Measurements from ENCODE around the gene TNF.
A peak's percentile ranks its signal among the peaks of the same experiment; 100 is the strongest.
"Not testable (repeated sequence)": the region's sequence is repeated elsewhere in the genome, so short reads cannot be mapped to it uniquely, and the experiment has no call there.

The TNF gene

DNA sequence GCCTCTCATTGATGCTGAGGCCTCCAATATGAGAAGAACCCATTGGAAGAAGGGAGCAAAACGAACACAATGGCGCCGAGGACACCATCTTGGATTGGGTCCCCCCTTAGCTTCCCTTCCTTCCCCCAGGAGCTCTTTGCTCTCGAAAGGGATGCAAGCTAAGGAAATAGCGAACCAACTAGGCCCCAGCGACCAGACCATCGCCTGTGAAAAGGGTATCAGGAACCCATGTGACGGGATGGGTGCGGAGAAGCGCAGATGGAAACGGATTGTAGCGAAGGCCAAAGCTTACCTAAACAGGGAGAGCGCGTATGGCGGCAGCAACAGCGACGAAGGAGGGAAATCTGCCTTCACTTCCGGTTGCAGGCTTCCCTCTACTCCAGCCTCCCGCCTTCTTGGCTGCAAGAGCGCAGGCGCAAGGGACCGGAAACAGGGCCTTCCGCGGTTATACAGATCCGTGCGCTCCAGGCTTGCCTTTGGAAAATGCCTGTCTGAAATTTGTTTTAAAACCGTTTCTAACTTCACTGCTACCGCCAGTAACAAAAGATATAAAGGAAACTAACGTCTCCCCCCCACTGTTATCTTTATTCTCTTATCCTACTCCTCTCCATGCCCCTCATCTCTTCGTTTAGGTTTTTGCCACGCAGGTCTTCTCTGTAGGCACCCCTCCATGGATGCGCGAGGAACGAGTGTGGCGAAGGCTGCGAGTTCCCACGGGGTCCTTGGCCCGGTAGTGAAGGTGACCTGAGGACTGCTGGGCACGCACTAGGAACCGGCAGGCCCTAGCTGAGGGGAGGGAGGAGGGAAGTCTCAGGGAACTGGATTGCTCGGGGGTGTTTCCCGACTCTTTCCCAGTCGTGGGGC lies 33.5 kb upstream of the TNF start, which contains the start of gene DDX39B:
Gene DDX39B, minus strand, starts transcription at position 346 of the 864 bp plus-strand sequence. CDS start 1,471 bp downstream, outside the sequence.
- DNase-seq (ENCODE audit: low read depth, low spot score) = peak; percentile 98
- H3K4me3 ChIP-seq (ENCODE audit: low read length) = peak within 1 kb of the TSS; percentile 99

DNA sequence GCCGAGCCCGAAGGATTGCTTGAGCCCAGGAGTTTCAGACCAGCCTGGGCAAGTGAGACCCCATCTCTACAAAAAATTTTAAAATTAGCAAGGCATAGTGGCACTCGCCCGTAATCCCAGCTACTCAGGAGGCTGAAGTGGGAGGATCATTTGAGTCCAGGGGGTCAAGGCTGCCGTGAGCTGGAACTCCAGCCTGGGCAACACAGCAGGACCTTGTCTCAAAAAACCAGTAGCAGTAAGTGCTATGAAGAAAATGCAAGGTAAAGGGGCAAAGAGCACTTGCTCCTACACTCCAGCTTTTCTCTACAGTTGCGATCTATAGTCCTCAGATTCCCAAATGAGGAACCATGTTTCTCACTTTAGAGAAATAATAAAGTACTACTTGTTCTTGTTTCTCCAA lies 31.7 kb upstream of the TNF start:
- DNase-seq (ENCODE audit: low read depth, low spot score) = no peak
- H3K4me3 ChIP-seq (ENCODE audit: low read length) = no peak overlapping the region

DNA sequence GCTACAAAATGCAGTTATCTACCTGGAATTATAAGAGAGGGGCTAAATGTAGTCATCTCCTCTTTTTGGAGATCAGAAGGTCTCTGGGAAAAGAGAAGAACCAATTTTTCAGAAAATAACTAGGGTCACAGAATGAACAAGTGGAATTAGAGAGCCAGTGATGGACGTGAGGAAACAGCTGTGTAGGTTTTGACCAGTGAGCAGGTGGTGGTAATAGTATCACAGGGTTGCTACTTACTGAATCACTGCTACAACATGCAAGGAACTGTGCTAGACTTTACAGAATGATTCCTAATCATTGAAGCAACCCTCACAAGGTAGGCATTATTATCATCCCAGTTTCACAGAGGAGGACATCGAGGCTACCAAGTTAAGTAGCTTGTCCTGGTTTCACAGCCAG lies 30.7 kb upstream of the TNF start:
- H3K4me3 ChIP-seq (ENCODE audit: low read length) = no peak overlapping the region
- no peak for DNase-seq (ENCODE audit: low read depth, low spot score)

DNA sequence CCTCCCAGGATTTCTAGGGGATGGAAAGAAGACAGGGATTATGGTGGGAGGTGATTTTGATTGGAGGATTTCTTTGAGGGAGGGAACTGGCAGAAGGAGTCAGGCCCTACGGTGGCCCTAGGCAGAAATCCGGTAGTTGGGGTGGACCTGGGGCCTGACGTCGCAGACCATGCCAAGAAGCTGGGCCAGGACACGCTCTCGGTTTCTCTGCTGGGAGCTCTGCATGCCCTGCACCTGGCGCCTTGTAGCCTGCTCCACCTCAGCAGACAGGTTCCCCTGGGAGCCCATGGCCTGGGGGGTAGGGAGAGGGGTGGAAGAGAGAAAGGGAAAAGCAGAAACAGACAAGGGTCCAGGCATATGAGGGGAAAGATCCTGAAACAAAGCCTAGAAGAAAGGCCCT lies 30.1 kb upstream of the TNF start:
- no peak overlapping the region for H3K4me3 ChIP-seq (ENCODE audit: low read length)
- DNase-seq (ENCODE audit: low read depth, low spot score) = no peak

DNA sequence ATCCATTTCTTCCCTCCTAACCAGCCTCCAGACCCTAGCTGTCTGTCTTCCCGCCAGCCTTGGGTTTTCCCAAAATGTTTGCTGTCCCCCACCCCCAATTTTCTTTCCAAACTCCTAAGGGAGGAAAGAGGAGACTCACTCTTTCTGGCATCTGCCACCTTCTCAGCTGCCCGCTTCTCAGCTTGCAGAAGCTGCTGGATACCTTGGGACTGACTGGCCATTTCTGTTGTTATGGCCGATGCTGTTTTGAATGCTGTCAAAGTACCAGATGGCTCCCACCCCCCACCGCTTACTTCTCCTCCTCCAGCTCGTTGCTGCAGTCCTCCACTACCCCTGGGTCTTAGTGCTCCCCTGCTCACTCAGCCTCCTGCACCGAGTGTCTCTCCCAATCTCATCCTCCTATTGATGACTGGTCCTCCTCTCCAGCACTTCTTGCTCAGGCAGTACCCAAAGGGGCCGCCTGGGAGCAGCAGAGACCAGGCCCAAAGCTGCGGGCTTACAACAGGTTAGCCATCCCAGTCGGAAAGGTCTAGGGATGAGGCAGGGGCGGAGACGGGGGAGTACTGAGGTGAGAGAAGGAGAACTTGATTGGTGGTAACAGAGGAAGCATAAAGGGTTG lies 28.9 kb upstream of the TNF start, which contains the start of gene ATP6V1G2:
Gene ATP6V1G2, minus strand, starts transcription at position 270 of the 619 bp plus-strand sequence. Its CDS starts 49 bp downstream, at position 221.
- H3K4me3 ChIP-seq (ENCODE audit: low read length) = peak within 1 kb of the TSS; percentile 63
- DNase-seq (ENCODE audit: low read depth, low spot score) = peak; percentile 91

DNA sequence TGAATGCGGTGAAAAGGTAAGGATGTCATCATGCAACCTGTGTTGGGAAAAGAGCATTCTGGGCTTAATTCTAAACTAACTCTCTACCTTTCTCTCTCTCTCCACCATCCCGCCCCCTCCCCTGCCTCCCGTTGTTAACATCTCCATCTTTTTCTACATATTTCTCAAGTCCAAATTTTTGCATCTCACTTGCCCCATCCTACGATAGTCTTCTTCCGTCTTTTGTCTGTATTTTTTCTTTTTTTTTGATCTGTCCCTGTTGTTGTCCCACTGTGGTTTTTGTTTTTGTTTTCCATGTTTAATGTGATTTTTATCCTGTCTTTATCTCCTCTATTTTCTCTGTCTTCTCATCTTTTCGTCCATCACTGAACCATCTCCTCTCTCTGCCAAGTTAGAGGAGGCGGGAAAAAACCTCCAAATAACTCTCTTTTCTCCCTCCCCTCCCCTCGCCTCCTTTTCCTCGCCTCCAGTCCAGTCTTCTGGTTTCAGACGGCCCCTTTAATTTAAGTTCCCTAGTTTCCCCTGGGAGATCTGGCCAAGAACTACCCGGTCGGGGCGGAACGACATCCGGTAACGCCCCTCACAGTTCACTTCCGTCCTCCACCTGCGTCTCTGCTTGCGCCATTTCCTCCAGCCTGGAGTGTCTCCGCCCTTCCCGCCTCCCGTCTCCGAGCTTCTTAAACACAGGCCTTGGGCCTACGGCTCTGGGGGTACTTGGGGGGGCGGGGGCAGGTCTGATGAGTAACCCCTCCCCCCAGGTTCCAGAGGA lies 28.2 kb upstream of the TNF start, which contains the start of gene NFKBIL1:
Gene NFKBIL1, plus strand, starts transcription at position 651 of the 769 bp plus-strand sequence. Its CDS starts 87 bp downstream, at position 738.
- peak; percentile 99 for DNase-seq (ENCODE audit: low read depth, low spot score)
- H3K4me3 ChIP-seq (ENCODE audit: low read length) = peak within 1 kb of the TSS; percentile 63

DNA sequence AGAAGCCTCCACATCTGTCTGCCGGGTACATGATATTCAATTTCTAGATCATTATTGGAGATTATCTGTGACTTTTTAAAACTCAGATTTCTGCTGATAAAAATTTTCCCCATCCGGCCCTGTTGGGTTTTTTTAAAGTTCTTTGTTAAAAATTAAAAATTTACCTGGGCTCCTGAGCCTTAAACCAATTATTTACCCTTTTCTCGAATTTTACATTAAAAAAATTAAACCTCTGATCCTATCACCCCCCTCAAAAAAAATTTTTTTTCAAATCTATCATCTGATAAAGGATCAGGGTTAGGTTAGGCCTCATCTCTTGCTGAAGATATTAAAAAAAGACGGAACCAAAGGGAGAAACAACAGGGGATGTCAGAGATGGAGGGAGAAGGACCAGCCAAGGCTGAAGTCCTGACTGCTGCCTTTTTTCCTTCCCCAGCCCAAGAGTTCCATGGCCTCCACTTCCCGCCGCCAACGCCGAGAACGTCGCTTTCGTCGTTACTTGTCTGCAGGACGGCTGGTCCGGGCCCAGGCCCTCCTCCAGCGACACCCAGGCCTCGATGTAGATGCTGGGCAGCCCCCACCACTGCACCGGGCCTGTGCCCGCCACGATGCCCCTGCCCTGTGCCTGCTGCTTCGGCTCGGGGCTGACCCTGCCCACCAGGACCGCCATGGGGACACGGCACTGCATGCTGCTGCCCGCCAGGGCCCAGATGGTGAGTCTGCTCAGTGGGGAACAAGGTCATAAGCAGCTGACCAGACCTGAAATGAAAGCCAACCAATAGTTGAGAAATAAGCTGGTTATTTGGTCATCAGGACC lies 27.4 kb upstream of the TNF start:
- peak overlapping the region; percentile 63 for H3K4me3 ChIP-seq (ENCODE audit: low read length)
- no peak for DNase-seq (ENCODE audit: low read depth, low spot score)

DNA sequence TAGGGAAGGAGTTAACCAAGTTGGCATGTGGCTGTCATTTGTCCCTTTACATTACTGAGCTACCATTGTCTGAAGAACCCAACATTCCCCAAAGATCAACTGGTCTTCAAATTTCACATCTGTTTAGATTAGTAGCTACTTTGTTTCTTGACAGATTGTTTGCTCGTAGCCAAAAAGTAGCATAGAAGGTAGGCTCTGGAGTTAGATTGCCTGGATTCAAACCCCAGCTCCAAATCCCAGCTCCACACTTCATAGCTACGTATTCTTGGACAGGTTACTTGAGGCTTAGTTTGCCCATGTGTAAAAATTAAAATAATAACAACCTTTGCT lies 26.9 kb upstream of the TNF start:
- DNase-seq (ENCODE audit: low read depth, low spot score) = no peak
- peak overlapping the region; percentile 63 for H3K4me3 ChIP-seq (ENCODE audit: low read length)

DNA sequence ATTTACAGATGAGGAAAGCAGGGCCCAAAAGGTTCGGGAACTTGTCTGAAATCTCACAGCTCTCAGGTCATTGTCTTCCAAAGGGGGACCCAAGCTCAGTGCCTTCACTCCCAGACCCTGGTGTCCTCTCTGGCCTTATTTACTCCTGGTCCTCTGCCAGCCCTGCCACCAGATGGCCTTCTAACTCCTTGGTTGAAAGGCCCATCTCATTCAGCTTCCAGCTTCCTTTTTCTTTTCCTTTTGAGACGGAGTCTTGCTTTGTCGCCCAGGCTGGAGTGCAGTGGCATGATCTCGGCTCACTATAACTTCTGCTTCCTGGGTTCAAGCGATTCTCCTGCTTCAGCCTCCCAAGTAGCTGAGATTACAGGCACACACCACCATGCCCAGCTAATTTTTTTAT lies 24.0 kb upstream of the TNF start:
- not testable (repeated sequence) for H3K4me3 ChIP-seq (ENCODE audit: low read length); DNase-seq (ENCODE audit: low read depth, low spot score)

DNA sequence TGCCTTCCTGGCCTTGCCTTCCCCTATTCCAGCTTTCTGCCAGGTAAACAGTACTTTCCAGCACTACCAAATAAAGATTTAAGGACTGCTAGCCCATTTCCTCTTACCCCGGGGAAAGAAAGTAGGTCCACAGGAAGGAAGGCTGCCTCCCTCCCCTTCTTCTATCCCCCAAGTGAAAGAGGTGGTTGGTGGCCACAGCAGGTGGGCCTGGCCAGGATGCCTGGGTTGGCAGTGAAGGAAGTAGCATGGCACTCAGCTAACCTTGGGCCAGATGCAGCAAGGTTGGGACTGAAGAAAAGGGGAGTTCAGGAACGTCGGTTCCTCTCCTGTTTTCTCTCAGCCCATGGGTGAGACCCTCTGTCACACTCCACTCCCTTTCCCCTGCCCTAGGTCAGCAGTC lies 19.1 kb upstream of the TNF start:
- DNase-seq (ENCODE audit: low read depth, low spot score) = peak; percentile 84

DNA sequence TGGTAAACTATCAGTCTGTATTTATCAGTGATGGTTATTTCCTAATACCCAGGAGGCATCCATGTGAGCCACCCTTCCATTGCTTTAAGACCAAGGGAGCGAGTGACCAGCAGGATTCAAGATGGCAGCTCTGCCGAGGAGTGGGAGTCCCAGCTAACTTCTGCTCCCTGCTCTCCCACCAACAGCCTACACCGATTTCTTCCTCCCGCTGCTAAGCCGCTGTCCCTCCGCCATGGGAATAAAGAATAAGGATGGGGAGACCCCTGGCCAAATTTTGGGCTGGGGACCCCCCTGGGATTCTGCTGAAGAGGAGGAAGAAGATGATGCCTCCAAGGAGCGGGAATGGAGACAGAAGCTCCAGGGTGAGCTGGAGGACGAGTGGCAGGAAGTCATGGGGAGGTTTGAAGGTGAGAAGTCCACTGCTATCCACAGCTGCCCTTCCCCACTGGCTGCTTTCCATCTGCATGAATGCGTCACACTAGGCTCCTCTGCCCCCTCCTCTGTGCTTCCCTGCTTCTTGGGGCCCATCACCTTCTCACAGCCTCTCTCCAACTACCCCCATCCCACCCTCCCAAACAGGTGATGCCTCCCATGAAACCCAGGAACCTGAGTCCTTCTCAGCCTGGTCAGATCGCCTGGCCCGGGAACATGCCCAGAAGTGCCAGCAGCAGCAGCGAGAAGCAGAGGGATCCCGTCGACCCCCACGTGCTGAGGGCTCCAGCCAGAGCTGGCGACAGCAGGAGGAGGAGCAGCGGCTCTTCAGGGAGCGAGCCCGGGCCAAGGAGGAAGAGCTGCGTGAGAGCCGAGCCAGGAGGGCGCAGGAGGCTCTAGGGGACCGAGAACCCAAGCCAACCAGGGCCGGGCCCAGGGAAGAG lies 17.7 kb upstream of the TNF start:
- no peak for DNase-seq (ENCODE audit: low read depth, low spot score)
- H3K4me3 ChIP-seq (ENCODE audit: low read length) = 0 out of 2 replicates have a peak overlapping the region, but pooled peaks have one; percentile 44

More for the DNA sequence above, 19.1 kb upstream of the TNF start:
- peak overlapping the region; percentile 27 for H3K4me3 ChIP-seq (ENCODE audit: low read length)

DNA sequence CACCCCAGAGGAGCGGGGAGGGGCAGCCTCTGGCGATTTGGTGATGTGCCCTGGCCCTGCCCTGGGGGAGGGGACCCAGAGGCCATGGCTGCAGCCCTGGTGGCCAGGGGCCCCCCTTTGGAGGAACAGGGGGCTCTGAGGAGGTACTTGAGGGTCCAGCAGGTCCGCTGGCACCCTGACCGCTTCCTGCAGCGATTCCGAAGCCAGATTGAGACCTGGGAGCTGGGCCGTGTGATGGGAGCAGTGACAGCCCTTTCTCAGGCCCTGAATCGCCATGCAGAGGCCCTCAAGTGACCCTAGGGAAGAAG lies 17.1 kb upstream of the TNF start:
- H3K4me3 ChIP-seq (ENCODE audit: low read length) = peak overlapping the region; percentile 44
- no peak for DNase-seq (ENCODE audit: low read depth, low spot score)

DNA sequence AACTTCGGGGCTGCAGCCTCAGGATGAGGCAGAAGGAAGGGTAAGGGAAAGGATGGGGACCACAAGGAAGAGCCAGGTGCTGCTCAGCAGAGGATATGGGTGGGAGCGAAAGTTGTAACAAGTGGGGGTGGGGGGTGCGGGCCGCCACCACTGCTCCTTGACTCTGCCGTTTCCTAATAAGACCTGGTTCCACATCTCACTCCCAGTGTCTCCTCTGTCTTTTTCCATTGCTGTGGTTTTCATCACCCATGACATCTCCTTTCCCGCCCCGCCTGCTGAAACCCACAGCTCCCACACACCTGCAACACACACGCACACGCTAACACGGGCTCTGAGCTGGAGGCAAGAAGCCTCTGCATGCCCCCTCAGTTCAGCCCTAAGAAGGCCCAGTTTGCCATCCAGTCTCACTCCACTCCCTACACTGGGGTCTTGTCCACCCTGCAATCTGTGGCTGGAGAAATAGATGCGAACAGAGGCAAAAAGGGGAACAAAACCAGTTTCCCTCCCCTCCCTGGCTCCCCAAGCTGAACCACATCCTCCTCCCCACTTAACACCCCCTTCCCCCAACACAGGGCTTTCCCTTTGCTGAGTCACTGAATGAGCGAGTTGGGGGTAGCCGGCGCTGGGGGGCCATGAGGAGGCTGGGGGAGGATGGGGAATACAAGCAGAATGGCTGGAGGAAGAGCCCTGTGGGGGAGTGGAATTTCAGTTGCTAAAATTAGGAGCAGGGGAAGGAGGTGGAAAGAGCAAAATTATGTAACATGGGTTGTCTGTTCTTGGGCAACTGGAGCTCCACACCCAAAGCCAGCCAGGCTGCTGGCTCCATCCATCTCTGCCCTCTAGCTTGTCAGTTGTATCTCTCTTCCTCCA lies 16.5 kb upstream of the TNF start:
- H3K4me3 ChIP-seq (ENCODE audit: low read length) = peak overlapping the region; percentile 44
- peak; percentile 84 for DNase-seq (ENCODE audit: low read depth, low spot score)

DNA sequence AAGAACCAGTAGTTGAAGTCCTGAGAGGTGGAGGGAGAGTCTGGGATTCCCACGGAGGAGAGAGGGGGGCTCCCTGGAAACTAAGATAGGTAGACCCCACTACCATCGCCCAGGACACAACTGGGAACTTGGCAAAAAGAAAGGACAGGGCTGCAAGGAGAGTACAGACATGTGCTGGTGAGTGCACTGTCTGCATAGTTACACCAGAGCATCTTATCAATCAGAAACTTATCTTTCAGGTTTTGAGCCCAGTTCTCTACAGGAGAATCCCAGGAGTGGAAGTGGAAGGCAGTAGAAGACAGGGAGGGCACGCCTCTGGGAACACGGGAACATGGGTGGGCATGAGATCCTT lies 15.8 kb upstream of the TNF start:
- H3K4me3 ChIP-seq (ENCODE audit: low read length) = peak overlapping the region; percentile 44
- no peak for DNase-seq (ENCODE audit: low read depth, low spot score)

DNA sequence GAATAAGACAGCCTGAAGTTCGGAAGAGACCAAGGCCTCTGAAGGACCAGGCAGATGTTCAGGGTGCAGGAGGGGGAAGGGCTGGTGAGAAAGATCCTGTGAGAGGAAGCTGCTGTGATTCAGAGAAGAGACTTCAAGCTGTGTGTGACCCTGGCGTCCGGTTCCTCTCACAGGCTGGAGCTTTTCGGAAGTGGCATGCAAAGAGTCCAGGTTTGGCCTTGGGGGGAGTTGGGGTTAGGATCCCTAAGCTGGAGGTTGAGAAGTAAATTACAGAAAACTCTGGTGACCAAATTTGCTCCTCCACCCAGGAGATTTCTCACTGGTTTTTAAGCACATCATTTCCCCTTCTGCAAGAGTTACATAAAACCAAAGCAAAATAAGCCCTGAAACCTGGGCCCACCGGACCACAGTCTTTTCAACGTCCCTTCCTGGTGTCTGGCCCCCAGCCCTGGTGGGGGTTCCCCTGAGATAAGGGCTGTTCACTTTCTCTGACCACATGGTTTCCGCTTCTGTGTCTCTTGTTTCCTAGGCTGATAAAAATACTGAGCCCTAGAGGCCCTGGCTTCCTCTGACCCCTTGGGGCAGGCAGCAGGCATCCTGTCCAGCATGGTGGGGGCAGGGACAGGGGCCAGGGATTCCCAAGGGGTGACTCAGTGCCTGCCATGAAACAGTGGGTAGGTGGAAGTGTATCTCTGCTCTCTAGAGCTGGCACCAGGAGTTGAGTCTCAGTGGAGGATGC lies 15.2 kb upstream of the TNF start:
- peak overlapping the region; percentile 44 for H3K4me3 ChIP-seq (ENCODE audit: low read length)
- peak; percentile 80 for DNase-seq (ENCODE audit: low read depth, low spot score)

DNA sequence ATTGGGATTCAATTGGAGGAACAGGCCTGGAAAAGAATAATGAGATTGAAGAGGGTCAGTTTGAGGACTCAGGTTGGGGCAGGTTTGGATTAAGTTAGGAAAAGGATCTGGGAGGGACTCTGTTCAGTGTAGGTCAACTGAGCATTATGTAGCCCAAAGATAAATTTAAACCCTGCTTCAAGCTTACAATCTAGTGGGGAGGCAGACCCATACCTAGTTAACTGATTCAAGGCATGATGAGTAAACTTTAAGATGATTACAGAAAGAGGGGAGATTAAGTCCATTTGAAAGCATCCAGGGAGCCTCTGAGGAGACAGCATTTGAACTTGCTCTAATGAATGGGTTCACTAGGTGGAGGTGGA lies 14.7 kb upstream of the TNF start:
- no peak for DNase-seq (ENCODE audit: low read depth, low spot score)

More for the DNA sequence above, 14.7 kb upstream of the TNF start:
- H3K4me3 ChIP-seq (ENCODE audit: low read length) = no peak overlapping the region

Data from Jurkat, Clone E6-1 (cell line).